Esophagus squamous epithelium (tissue), 5 donors: ENCODE data around the gene WHRN. TPM values are rescaled to one million over a fixed set of nuclear protein-coding genes. Genes with fewer than 3 reads are reported as not detected.

ENCODE experiments used
- DNase-seq: peaks from one replicate; lab custom pipeline; 2025; lab: John Stamatoyannopoulos, UW
- H3K27ac ChIP-seq, 4 donors: fragments of 200-600 bp; sonication (generic); one replicate each; pipeline ENCODE4 v1.5.1; 2016 to 2019; ENCODE audit warnings: mild to moderate bottlenecking in 1 of 4
- H3K27me3 ChIP-seq, 4 donors: fragments of 200-600 bp; sonication (generic); 1 replicate in 3 of 4; 2 replicates in 1 of 4; pipeline versions ENCODE4 v1.5.1 to v1.6.0; 2017 to 2021; ENCODE audit warnings: antibody characterized with exemption in 1 of 4
- H3K36me3 ChIP-seq, 3 donors: fragments of 200-600 bp; sonication (generic); one replicate each; pipeline ENCODE4 v1.5.1; 2016 to 2019
- H3K4me1 ChIP-seq, 3 donors: fragments of 200-600 bp; sonication (generic); one replicate each; pipeline ENCODE4 v1.5.1; 2017 to 2019
- H3K4me3 ChIP-seq, 4 donors: fragments of 200-600 bp; sonication (generic); 1 replicate in 3 of 4; 2 replicates in 1 of 4; pipeline ENCODE4 v1.5.1; 2016 to 2019; ENCODE audit warnings: mild to moderate bottlenecking in 2 of 4, moderate library complexity in 1 of 4
- H3K9me3 ChIP-seq, 3 donors: fragments of 200-600 bp; sonication (generic); one replicate each; pipeline ENCODE4 v1.5.1; 2016 to 2019
- CTCF ChIP-seq, 6 experiments: fragments of 450-650 bp in 4 of 6; fragments of 200-600 bp in 2 of 6; sonication (generic) in 2 of 6; IDR thresholded peaks; one replicate each; pipeline ENCODE4 v1.5.1; 2016 to 2019; ENCODE audit warnings: antibody characterized with exemption in 6 of 6, mild to moderate bottlenecking in 4 of 6, moderate library complexity in 4 of 6
- POLR2A ChIP-seq, 4 donors: fragments of 450-650 bp; IDR thresholded peaks; one replicate each; pipeline ENCODE4 v1.6.1; 2017; ENCODE audit warnings: antibody characterized with exemption in 4 of 4, mild to moderate bottlenecking in 4 of 4, moderate library complexity in 3 of 4
- WGBS, 2 donors: methylation state at CpG; one replicate each; pipeline ENCODE4 v1.1.5; 2018; 5-methylcytosine and 5-hydroxymethylcytosine counted together
- intact Hi-C: fragments of 100-400 bp; cut with DNase I; formaldehyde crosslinking; loops from one replicate; pipeline ENCODE4 v1.15.0; 2022
- total RNA-seq, 4 donors: library from RNA; depleted of rRNA; stranded (reverse); fragments of >200 nt; gene quantifications; one replicate each; pipeline ENCODE4 v1.1.0, GENCODE V29; 2016
- donor health status: DM: yes; HTN: yes; CAD: no.

WHRN gene
- total RNA-seq, 4 donors from 2014 or later, result 2.9 to 6.1 (median 3.4) TPM

GRCh38 chr9:114362394-114362793, 142.9 kb downstream of the WHRN start:
- no peak overlapping the region for H3K27ac ChIP-seq

GRCh38 chr9:114361542-114361941, 143.7 kb downstream of the WHRN start:
- Histone ChIP-seq H3K9me3 (no peaks in the 10 kb centered on the region), H3K4me3 (no peak overlapping the region), H3K36me3 (peaks cover 32 to 85% (median 37%) of the 10 kb centered on the region in 3 donors), H3K27ac (no peak overlapping the region), H3K4me1 (peaks cover 0 to 27% (median 4%) of the 10 kb centered on the region in 3 donors), H3K27me3 (no peaks in the 10 kb centered on the region)
- DNase-seq, result no peak
- intact Hi-C loops, result no loop called here
- TF ChIP-seq POLR2A (IDR thresholded peaks at IDR 0.05), result no peak
- TF ChIP-seq CTCF (IDR thresholded peaks at IDR 0.05), result no peak
- 89 to 94% methylated on average over 7 of the region's 7 CpGs for WGBS, 2 donors

More at GRCh38 chr9:114362394-114362793, 142.9 kb downstream of the WHRN start:
- H3K4me3 ChIP-seq, result no peak overlapping the region
- H3K36me3 ChIP-seq, result peaks cover 27 to 85% (median 33%) of the 10 kb centered on the region in 3 donors
- H3K4me1 ChIP-seq, result peaks cover 0 to 36% (median 4%) of the 10 kb centered on the region in 3 donors
- H3K27me3 ChIP-seq, result no peaks in the 10 kb centered on the region
- DNase-seq, result no peak
- 77% methylated on average over 5 of the region's 12 CpGs; no CpG with 5 or more reads in 1 of the 2 donors for WGBS, 2 donors
- H3K9me3 ChIP-seq, result no peaks in the 10 kb centered on the region
- no peak for TF ChIP-seq POLR2A (IDR thresholded peaks at IDR 0.05)
- intact Hi-C loops, result no loop called here

- TF ChIP-seq CTCF (IDR thresholded peaks at IDR 0.05) (no peak), POLR2A (IDR thresholded peaks at IDR 0.05) (no peak)
- H3K36me3 ChIP-seq, result peaks cover 32 to 97% (median 50%) of the 10 kb centered on the region in 3 donors
Observed at GRCh38 chr9:114359801-114360200, 145.5 kb downstream of the WHRN start.

GRCh38 chr9:114357911-114358328, 147.4 kb downstream of the WHRN start:
- Histone ChIP-seq H3K27ac (no peak overlapping the region), H3K27me3 (no peaks in the 10 kb centered on the region), H3K9me3 (no peaks in the 10 kb centered on the region), H3K4me1 (no peaks in the 10 kb centered on the region), H3K4me3 (no peak overlapping the region), H3K36me3 (peaks cover 32 to 94% (median 50%) of the 10 kb centered on the region in 3 donors)
- TF ChIP-seq POLR2A (IDR thresholded peaks at IDR 0.05) (no peak), CTCF (IDR thresholded peaks at IDR 0.05) (no peak)
- 92 to 95% methylated on average over 5 to 8 of the region's 9 CpGs for WGBS, 2 donors
- intact Hi-C loops, result no loop called here
- DNase-seq, result no peak

More at GRCh38 chr9:114359801-114360200, 145.5 kb downstream of the WHRN start:
- intact Hi-C loops, result no loop called here
- Histone ChIP-seq H3K4me3 (no peak overlapping the region), H3K4me1 (peaks cover 0 to 13% (median 0%) of the 10 kb centered on the region in 3 donors), H3K27me3 (no peaks in the 10 kb centered on the region), H3K9me3 (no peaks in the 10 kb centered on the region), H3K27ac (no peak overlapping the region)
- DNase-seq, result no peak
- WGBS, 2 donors, result 91 to 92% methylated on average over 2 of the region's 7 CpGs

GRCh38 chr9:114357360-114357759, 147.9 kb downstream of the WHRN start:
- peaks cover 32 to 89% (median 50%) of the 10 kb centered on the region in 3 donors for H3K36me3 ChIP-seq
- no peak for DNase-seq
- intact Hi-C loops, result no loop called here
- H3K27ac ChIP-seq, result no peak overlapping the region
- no peaks in the 10 kb centered on the region for H3K4me1 ChIP-seq
- H3K27me3 ChIP-seq, result no peaks in the 10 kb centered on the region
- H3K9me3 ChIP-seq, result no peaks in the 10 kb centered on the region
- no peak overlapping the region for H3K4me3 ChIP-seq
- 86 to 90% methylated on average over 4 to 5 of the region's 6 CpGs for WGBS, 2 donors
- TF ChIP-seq POLR2A (IDR thresholded peaks at IDR 0.05), result no peak
- no peak for TF ChIP-seq CTCF (IDR thresholded peaks at IDR 0.05)
